HG03039 (cell line): Measurements from ENCODE around the gene BHLHA9.
"Not testable (repeated sequence)": the region's sequence is repeated elsewhere in the genome, so short reads cannot be mapped to it uniquely, and the experiment has no call there.

Experiments used
- ATAC-seq: cut with Tn5 transposase; IDR thresholded peaks from one replicate; pipeline ENCODE4 v1.9.1; 2021; ENCODE audit warnings: mild to moderate bottlenecking, moderate library complexity; ENCODE audit not compliant: unreplicated experiment

BHLHA9 gene

DNA sequence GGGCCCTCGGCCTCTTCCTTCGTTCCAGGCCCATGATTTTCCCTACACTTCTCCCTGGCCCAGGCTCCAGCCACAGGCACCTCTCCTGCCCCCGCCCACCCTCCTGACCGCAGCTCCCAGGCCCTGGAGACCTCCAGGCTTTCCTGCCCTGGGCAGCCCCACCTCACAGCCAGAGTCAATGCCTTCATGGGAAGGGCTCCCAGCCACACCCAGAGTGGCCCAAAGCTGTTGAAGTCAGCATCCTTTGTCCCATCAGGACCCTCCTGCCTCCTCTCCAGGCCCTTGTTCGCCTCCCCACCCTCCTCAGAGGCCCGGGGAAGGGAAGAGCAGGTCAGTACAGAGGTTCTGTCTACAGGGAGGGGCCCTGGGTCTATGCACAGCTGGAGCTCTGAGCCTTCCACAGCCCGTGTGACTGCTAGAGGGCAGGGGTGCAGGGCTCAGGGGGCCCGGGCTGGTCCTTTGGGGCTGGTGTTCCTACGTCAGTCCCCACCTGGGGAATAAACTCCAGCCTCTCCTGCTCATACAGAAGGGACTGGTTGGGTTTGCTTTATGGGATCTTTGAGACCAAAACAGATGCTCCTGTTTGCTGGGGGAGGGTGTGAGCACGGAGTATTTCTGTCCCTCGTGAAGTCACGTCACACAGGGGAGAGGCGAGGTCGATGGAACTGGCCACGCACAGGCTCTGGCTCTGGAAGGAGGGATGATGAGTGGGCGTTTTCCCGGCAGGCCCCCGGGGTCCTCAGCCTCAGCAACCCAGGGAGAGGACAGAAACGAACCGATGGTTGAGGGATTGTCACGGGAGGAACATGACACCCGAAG, 29.5 kb downstream of the BHLHA9 start:
- no peak for ATAC-seq

- no peak for ATAC-seq
Measured at GRCh38 chr17:1300371-1300905, 30.2 kb downstream of the BHLHA9 start.

- ATAC-seq: no peak
Measured at GRCh38 chr17:1301546-1301945, 31.3 kb downstream of the BHLHA9 start.

- no peak for ATAC-seq
Measured at GRCh38 chr17:1302761-1303160, 32.5 kb downstream of the BHLHA9 start.

DNA sequence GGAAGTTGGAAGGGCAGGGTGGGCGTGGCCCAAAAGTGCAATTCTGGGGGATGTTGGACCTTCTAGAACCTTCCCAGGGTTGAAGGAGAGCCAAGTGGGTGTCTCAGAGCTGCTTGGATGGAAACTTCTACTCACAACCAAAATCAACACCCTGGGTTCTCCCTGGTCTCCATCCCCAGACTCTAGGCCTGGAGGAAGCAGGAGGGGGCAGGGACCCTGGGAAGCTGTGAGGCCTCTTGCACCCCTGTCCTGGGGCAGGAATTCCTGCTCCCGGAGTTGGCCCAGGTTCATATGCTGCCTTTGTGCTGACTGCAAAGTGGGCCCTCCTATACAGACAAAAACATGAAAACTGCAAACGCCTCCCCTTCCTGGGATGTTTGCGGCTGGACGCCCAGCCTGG, 34.3 kb downstream of the BHLHA9 start:
- no peak for ATAC-seq

GRCh38 chr17:1304962-1305563, 34.8 kb downstream of the BHLHA9 start:
- ATAC-seq: no peak

DNA sequence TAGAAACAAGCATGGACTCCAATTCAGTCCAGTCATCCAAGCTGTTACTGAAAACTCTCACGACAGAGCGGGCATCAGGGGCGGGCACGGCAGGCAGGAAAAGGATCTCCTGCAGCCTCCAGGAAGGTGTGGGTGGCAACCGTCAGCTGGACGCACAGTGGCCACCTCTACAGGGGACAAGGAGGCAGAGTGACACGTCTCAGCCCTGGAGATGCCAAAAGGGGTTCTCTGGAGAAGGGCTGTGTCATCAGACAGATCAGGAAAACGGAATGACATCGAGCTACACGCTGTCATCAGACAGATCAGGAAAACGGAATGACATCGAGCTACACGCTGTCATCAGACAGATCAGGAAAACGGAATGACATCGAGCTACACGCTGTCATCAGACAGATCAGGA, 37.6 kb downstream of the BHLHA9 start:
- not testable (repeated sequence) for ATAC-seq

- no peak for ATAC-seq
Measured at GRCh38 chr17:1312261-1312870, 42.1 kb downstream of the BHLHA9 start.

DNA sequence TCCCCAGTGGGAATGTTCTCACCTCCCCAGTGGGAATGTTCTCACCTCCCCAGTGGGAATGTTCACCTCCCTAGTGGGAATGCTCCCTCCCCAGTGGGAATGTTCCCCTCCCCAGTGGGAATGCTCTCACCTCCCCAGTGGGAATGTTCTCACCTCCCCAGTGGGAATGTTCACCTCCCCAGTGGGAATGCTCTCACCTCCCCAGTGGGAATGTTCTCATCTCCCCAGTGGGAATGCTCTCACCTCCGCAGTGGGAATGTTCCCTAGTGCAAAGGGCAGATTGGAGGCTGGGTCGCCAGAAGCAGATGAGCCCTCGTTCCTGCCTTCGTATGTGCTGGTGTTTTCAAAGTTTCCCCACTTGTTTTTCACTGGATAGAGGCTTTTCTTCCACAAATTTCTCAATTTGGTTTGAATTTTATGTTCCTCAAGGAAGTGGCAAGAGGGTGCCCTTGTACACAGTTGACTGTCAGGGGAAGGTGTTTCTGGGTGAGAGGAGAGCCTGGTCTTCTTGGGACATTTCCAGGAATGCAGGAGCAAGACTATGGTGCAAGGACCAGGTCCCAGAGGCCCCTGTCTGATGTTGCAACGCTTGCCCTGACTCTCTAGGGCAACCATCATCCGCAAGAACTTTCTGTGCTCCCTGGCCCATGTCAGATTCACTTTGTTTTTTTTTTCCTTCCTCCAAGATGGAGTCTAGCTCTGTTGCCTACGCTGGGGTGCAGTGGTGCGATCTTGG, 43.2 kb downstream of the BHLHA9 start:
- ATAC-seq: no peak

DNA sequence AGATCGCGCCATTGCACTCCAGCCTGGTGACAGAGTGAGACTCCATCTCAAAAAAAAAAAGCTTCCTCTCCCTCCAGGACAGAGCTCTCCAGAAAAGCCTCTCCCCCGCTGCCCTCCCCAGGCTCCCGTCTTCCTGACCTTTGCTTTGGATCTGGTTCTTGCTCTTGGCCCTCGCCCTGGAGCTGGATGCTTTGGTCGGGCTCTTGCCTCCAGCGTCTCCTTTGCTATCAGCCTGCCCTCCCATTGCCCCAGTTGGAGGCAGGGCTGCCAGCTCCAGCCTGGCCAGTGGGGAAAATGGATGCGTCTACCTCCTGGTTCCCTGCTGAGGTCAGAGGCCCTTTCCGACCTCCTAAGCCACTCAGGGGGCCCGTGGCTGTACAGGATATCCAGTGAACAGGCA, 45.2 kb downstream of the BHLHA9 start:
- ATAC-seq: no peak

DNA sequence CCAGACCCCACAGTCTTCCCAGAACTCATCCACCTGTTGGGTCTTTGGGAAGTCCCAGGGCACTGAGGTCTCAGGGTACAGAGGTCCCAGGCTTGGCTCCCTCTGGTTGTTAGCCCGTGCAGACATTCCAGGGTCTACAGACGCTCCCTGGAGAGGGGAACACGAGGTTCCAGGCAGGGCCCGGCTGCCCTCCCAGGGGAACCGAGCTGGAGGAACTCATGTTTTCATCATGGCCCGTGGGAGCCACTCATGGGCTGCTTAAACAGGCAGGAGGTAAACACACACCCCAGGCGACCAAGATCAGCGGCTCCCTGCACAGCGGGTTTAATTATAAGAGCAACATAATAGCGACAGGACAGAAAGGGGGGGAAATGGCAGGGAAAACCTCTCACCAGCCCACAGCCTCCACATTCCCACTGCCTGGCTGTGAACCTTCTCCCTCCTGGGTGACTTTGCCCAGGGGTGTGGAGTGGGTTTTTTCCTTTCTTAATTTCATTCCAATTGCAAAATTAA, 45.7 kb downstream of the BHLHA9 start:
- ATAC-seq: no peak
